Measurements from ENCODE around the gene HIF1A.

GRCh38 chr14:61663312-61663979 is 31.9 kb upstream of the HIF1A start:
- TF ChIP-seq CTCF (IDR thresholded peaks at IDR 0.05; ENCODE audit: insufficient read depth, low read depth, low read length) (no peak), EZH2 (IDR thresholded peaks at IDR 0.05; ENCODE audit: insufficient read depth, low read length) (no peak)
